K562 (cell line): ENCODE results near the gene SOX12. TPM values are rescaled to one million over a fixed set of nuclear protein-coding genes. Genes with fewer than 3 reads are reported as not detected.
A peak's percentile ranks its signal among the peaks of the same experiment; 100 is the strongest.

Experiments used
- ATAC-seq: fragments of 200-7000 bp; cut with Tn5 transposase; 3 replicates; pipeline ENCODE4 v1.9.1; 2020; ENCODE audit warnings: moderate library complexity
- BruUV-seq: library from RNA; stranded (reverse); fragments of 400-500 nt; replicated peaks from 2 replicates; lab custom pipeline; 2021; lab: Mats Ljungman, UMichigan
- CTCF ChIA-PET: fragments of 300-600 bp; formaldehyde crosslinking; extraction: SDS; loops from one replicate; lab custom pipeline; 2021; ENCODE audit warnings: low intra/inter-chr PET ratio; lab: Yijun Ruan, JAX
- POLR2A ChIA-PET: fragments of 300-600, 350-650 bp; sonication (Branson Sonifier 250); formaldehyde crosslinking; extraction: SDS; loops from one replicate; lab custom pipeline; 2021; ENCODE audit warnings: antibody characterized with exemption, inconsistent platforms; lab: Yijun Ruan, JAX
- DNase-seq, 4 experiments: peaks; one replicate each; pipeline versions ENCODE4 v3.0.0 to v3.0.0-alpha.2; 2011 to 2018; ENCODE audit warnings: low spot score in 3 of 4, mixed read lengths in 3 of 4; ENCODE audit errors: extremely low read depth in 1 of 4
- FAIRE-seq: peaks from 2 replicates; lab custom pipeline; 2011; peaks lifted over from hg19 to GRCh38; lab: Jason Lieb, UNC
- H2AFZ ChIP-seq: 2 replicates; pipeline ENCODE4 v1.6.0; 2011; ENCODE audit warnings: low read depth, low read length, control low read depth, inconsistent platforms
- H3K27ac ChIP-seq: fragments of 200-600 bp; 3 replicates; pipeline ENCODE4 v1.8.0; 2011; ENCODE audit warnings: low read depth, mild to moderate bottlenecking, control low read depth, inconsistent platforms, low read length, moderate library complexity, mixed read lengths; ENCODE audit errors: extremely low read depth
- H3K27me3 ChIP-seq, 2 experiments: fragments of 300-600 bp in 1 of 2; 2 replicates in 1 of 2; 3 replicates in 1 of 2; pipeline versions ENCODE4 v1.6.0 to v1.8.0; 2011; ENCODE audit warnings: inconsistent platforms in 2 of 2, low read length in 2 of 2, mild to moderate bottlenecking in 1 of 2, mixed read lengths in 1 of 2, moderate library complexity in 1 of 2; ENCODE audit not compliant: control insufficient read depth in 2 of 2, insufficient read depth in 2 of 2
- H3K36me3 ChIP-seq: fragments of 300-600 bp; 3 replicates; pipeline ENCODE4 v1.8.0; 2011; ENCODE audit warnings: mild to moderate bottlenecking, low read length, inconsistent platforms; ENCODE audit not compliant: control insufficient read depth, insufficient read depth
- H3K4me1 ChIP-seq, 2 experiments: fragments of 200-600 bp in 1 of 2; replicated peaks in 1 of 2; 2 replicates in 1 of 2; 3 replicates in 1 of 2; pipeline versions ENCODE4 v1.5.1 to v1.8.0; 2011; ENCODE audit warnings: inconsistent platforms in 2 of 2, low read length in 2 of 2, mild to moderate bottlenecking in 1 of 2, mixed read lengths in 1 of 2, moderate library complexity in 1 of 2; ENCODE audit not compliant: control insufficient read depth in 2 of 2, insufficient read depth in 2 of 2
- H3K4me2 ChIP-seq: 2 replicates; pipeline ENCODE4 v1.6.1; 2011; ENCODE audit warnings: low read length, control low read depth, inconsistent platforms, mixed read lengths; ENCODE audit not compliant: insufficient read depth
- H3K4me3 ChIP-seq: fragments of 200-600 bp; sonication (generic), shearing (Covaris generic); 2 replicates; pipeline ENCODE4 v1.5.1; 2016; ENCODE audit warnings: control low read depth, inconsistent platforms
- H3K79me2 ChIP-seq: fragments of 200-600 bp; 3 replicates; pipeline ENCODE4 v1.8.0; 2011; ENCODE audit warnings: low read length, inconsistent platforms; ENCODE audit not compliant: control insufficient read depth, insufficient read depth
- H3K9ac ChIP-seq, 2 experiments: 2 replicates each; pipeline versions ENCODE4 v1.6.0 to v1.6.1; 2011; ENCODE audit warnings: low read depth in 2 of 2, low read length in 2 of 2, control low read depth in 1 of 2, inconsistent platforms in 1 of 2, mild to moderate bottlenecking in 1 of 2, mixed read lengths in 1 of 2; ENCODE audit not compliant: insufficient read depth in 1 of 2
- H3K9me1 ChIP-seq: one replicate; pipeline ENCODE4 v1.6.0; 2011; ENCODE audit warnings: inconsistent platforms, mild to moderate bottlenecking, low read length, moderate library complexity; ENCODE audit not compliant: control insufficient read depth, insufficient read depth
- H3K9me3 ChIP-seq: replicated peaks from 2 replicates; pipeline ENCODE4 v1.5.1; 2011; ENCODE audit warnings: low read depth, low read length, inconsistent platforms; ENCODE audit not compliant: control insufficient read depth, insufficient read depth
- H4K20me1 ChIP-seq: replicated peaks from 2 replicates; pipeline ENCODE4 v1.6.1; 2011; ENCODE audit warnings: low read length, inconsistent platforms, mixed read lengths; ENCODE audit not compliant: control insufficient read depth, insufficient read depth
- CBX3 ChIP-seq, 2 experiments: IDR thresholded peaks; 1 replicate in 1 of 2; 2 replicates in 1 of 2; pipeline ENCODE4 v1.6.1; 2012; ENCODE audit warnings: inconsistent platforms in 2 of 2, low read length in 2 of 2, borderline replicate concordance in 1 of 2, control low read depth in 1 of 2
- E2F8 ChIP-seq: fragments of 450-650 bp; IDR thresholded peaks from 2 replicates; pipeline ENCODE4 v1.7.1; 2018; ENCODE audit warnings: mild to moderate bottlenecking, low read depth; ENCODE audit not compliant: partially characterized antibody
- HBP1 ChIP-seq: fragments of 450-650 bp; formaldehyde crosslinking; IDR thresholded peaks from 2 replicates; pipeline ENCODE4 v1.4.0; 2022; ENCODE audit warnings: missing genetic modification characterization
- RB1 ChIP-seq: fragments of 450-650 bp; IDR thresholded peaks from 2 replicates; pipeline ENCODE4 v1.6.1; 2017; ENCODE audit warnings: low read depth, mild to moderate bottlenecking
- RBM25 ChIP-seq: fragments of 200-400 bp; formaldehyde crosslinking; IDR thresholded peaks from 2 replicates; pipeline ENCODE4 v1.6.1; 2018; ENCODE audit warnings: low read length, low read depth, moderate library complexity; ENCODE audit not compliant: severe bottlenecking
- RCOR1 ChIP-seq, 2 experiments: IDR thresholded peaks; 2 replicates each; pipeline ENCODE4 v1.6.1; 2012; ENCODE audit warnings: low read depth in 2 of 2, low read length in 2 of 2, borderline replicate concordance in 1 of 2, improper control_type of control experiment in 1 of 2
- STAT6 ChIP-seq: sonication (generic); formaldehyde crosslinking; IDR thresholded peaks from 2 replicates; pipeline ENCODE4 v1.8.1; 2023; ENCODE audit warnings: mild to moderate bottlenecking, missing genetic modification reagents
- ZBTB5 ChIP-seq: fragments of 450-650 bp; IDR thresholded peaks from 2 replicates; pipeline ENCODE4 v1.6.1; 2017; ENCODE audit warnings: antibody characterized with exemption
- ZNF121 ChIP-seq: sonication (generic); formaldehyde crosslinking; conservative IDR thresholded peaks from 2 replicates; pipeline ENCODE4 v1.8.0; 2022; ENCODE audit warnings: missing genetic modification reagents
- ZNF316 ChIP-seq: fragments of 450-650 bp; IDR thresholded peaks from 2 replicates; pipeline ENCODE4 v1.6.1; 2016
- WGBS: fragments of 100-300 bp; shearing (Covaris generic); methylation state at CpG from one replicate; pipeline ENCODE4 v1.1.6; 2016; ENCODE audit warnings: low coverage, mixed read lengths; ENCODE audit not compliant: insufficient coverage; ENCODE audit errors: missing lambda C conversion rate; 5-methylcytosine and 5-hydroxymethylcytosine counted together
- in situ Hi-C: fragments of 300-500 bp; cut with MboI; formaldehyde crosslinking; loops from 4 replicates; pipeline ENCODE4 v1.15.0; 2018; ENCODE audit warnings: inconsistent platforms, mixed read lengths
- intact Hi-C: fragments of 100-400 bp; cut with micrococcal nuclease; formaldehyde crosslinking; loops from 2 replicates; pipeline ENCODE4 v1.14.2; 2022
- polyA plus RNA-seq, 8 experiments: library from polyadenylated mRNA; depleted of rRNA in 4 of 8; stranded (reverse) in 5 of 8; unstranded in 3 of 8; fragments of >200 nt; fragmentation: Nextera tagmentation in 2 of 8; fragmentation: Illumina TruSeq in 1 of 8; extraction: Ambion mirVana in 2 of 8; extraction: Trizol in 1 of 8; gene quantifications; 2 replicates each; pipeline versions ENCODE4 v1.2.1 to v1.2.3, GENCODE V29; 2011 to 2014; ENCODE audit warnings: inconsistent platforms in 1 of 8, missing spikeins in 1 of 8
- total RNA-seq, 7 experiments: library from RNA; depleted of rRNA in 6 of 7; stranded (reverse); fragments of >200 nt in 6 of 7; fragmentation: Illumina TruSeq in 2 of 7; extraction: Trizol in 2 of 7; gene quantifications; 2 replicates each; pipeline versions ENCODE4 v1.2.1 to v1.2.3, GENCODE V29; 2011 to 2021; ENCODE audit warnings: low replicate concordance in 1 of 7

SOX12 gene
- total and polyA plus RNA-seq, 9 of the 15 experiments (the other 6 are each of a cell fraction or from before 2014, with no cell fraction given), result 0.42 to 26.3 (median 2.6) TPM

- no peak overlapping the region for H2AFZ ChIP-seq
- no peak overlapping the region for H3K27ac ChIP-seq
- H3K9me1 ChIP-seq, result no peaks in the 10 kb centered on the region
- DNase-seq (no peak), FAIRE-seq (no peak), ATAC-seq (no peak)
- no TSS peak for BruUV-seq
- intact Hi-C loops (loop anchor here (10.0 kb wide), 2 partner anchors 186 to 286 kb away; partner anchors contain the start of gene CSNK2A1), in situ Hi-C loops (no loop called here)
- H3K9me3 ChIP-seq, result no peaks in the 10 kb centered on the region
- H3K79me2 ChIP-seq, result no peaks in the 10 kb centered on the region
- no peak overlapping the region for H3K4me2 ChIP-seq
- H3K27me3 ChIP-seq, result no peaks in the 10 kb centered on the region
- no peak overlapping the region for H3K9ac ChIP-seq
- no peaks in the 10 kb centered on the region for H4K20me1 ChIP-seq
- WGBS, result 66% methylated on average over 4 of the region's 4 CpGs
- POLR2A ChIA-PET, result interaction anchor here (0.6 kb wide), 1 partner anchor 77 kb away, joined by 3 read pairs; no protein-coding TSS in a partner anchor
- CTCF ChIA-PET, result interaction anchor here (0.7 kb wide), 1 partner anchor 8 kb away, joined by 5 read pairs; no protein-coding TSS in a partner anchor
- H3K36me3 ChIP-seq, result no peaks in the 10 kb centered on the region
- H3K4me1 ChIP-seq, result peaks cover 17% of the 10 kb centered on the region in 2 experiments; a peak in 4 of 5 replicates
- H3K4me3 ChIP-seq, result no peak overlapping the region
- TF ChIP-seq ZNF316, result no peak
- no peak for TF ChIP-seq RB1
- no peak for TF ChIP-seq STAT6 (CRISPR knock-in tag)
- TF ChIP-seq ZNF121 (CRISPR knock-in tag), result peak; percentile 78
- peak; percentile 67 for TF ChIP-seq RBM25
- no peak for TF ChIP-seq HBP1
- no peak for TF ChIP-seq ZBTB5
- no peak for TF ChIP-seq E2F8
- no peak for TF ChIP-seq RCOR1 (IDR thresholded peaks at IDR 0.05; ENCODE audit: borderline replicate concordance in 1 of 2, low read depth in 2 of 2, low read length in 2 of 2)
- no peak for TF ChIP-seq CBX3 (IDR thresholded peaks at IDR 0.05; ENCODE audit: borderline replicate concordance in 1 of 2, low read length in 2 of 2)
Observed at GRCh38 chr20:358891-359555, 33.7 kb downstream of the SOX12 start.
